HG02642 (cell line): Measurements from ENCODE around the gene SLC26A9.

Source experiments
- ATAC-seq: cut with Tn5 transposase; IDR thresholded peaks from one replicate; pipeline ENCODE4 v1.9.1; 2021; ENCODE audit warnings: mild to moderate bottlenecking; ENCODE audit not compliant: unreplicated experiment, poor library complexity

Gene SLC26A9

DNA sequence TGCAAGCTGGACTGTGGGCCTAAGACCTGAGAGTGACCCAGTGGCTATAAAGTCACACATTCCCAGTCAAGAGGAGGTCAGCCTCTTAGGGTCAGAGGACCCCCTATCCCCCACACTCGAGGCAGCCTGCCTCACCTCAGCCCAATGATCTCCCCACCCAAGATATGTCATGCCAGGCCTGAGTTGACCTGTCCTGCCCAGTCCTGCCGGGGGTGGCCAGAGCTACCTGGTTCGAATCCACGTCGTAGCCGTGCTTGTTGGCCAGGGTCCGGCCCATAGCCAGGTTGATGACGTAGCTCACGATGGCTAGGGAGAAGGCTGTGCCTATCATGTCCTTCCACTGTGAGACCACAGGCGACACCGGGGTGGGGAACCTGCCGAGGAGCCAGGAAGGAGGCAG is 15.6 kb downstream of the SLC26A9 start:
- ATAC-seq = no peak

DNA sequence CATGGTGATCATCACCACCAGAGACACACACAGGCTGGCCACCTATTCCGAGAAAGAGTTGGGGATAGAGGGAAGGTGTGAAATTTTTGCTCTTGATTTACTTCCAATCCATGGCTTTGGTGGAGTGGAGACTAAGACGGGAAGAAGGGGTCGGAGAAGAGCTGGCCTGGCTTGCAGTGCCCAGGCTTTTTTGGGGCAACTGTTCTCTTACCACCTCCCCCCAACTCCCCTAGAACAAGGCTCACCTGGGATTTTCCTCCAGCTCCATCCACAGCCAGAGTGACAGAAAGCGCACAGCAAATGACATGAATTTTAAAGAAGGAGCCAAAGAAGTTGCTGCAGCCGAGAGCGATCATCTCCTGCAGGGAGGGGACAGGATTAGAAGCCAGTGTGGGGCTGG is 16.0 kb downstream of the SLC26A9 start:
- no peak for ATAC-seq

DNA sequence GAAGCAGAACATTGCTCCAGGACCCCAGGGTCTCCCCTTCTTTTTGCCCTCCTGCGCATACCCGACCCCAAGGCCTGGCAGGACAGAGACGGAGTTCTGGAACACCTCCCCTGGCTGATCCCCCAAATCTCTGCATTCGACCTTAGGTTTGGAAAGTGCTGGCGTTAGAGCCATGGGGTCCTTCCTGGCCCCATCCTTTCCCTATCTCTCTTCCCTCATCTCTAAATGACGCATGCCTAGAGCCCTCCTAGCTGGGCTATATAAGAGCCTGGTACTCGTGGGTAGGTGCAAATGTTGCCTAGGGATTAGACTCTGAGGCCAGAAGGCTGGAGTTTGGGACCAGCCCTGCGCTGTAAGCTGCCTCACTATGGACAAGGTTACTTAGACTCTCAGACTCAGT is 16.6 kb downstream of the SLC26A9 start:
- ATAC-seq = no peak

DNA sequence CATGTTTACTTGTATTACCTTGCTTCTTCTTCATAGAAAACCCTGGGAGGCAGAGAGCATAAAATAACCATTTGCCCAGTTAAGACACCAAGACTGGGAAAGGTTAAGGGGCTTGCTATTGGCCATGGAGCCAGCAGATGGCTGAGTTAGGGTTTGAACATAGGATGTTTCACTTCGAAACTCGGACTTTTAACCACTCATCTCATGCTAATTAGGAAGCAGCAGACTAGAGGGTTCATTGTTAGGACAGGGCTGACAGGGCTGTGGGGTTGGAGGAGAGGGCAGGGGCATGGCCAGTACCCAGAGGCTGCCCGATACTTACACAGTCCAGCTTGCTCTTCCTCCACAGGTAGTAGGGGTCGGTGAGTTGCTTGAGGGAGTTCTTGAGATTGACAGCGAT is 17.0 kb downstream of the SLC26A9 start:
- no peak for ATAC-seq

DNA sequence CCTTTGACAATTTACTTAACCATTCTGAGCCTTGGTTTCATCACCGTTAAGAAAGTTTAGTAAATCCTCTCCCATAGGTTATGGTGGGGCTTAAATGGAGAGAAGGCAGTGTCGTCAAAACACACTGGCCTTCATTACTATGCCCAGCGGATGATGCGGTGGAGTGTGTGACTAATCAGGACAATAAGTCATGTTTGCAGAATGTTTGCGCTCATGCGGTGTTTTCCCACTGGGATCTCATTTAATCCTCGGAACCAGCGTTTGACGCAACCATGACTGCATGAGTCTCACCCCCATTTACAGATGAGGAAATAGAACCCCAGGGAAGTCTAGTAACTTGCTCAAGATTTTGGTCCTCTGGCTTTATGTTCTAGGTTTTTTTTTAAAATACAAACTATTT is 17.5 kb downstream of the SLC26A9 start:
- ATAC-seq = no peak

DNA sequence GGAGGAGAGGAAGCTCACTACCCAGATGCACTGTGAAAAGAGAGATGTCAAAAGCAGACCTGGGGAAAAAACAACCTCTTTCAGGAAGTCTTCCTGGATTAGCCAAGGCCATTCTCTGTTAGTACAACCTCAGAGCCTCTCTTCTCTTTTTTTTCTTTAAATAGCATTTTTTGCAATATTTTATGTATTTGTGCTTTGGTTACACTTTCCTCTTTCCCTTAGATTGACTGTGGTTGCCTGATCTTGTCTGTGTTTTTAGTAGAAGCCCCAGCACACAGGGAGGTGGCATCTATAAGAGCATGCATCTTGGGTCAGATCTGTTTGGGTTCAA is 18.8 kb downstream of the SLC26A9 start:
- no peak for ATAC-seq

DNA sequence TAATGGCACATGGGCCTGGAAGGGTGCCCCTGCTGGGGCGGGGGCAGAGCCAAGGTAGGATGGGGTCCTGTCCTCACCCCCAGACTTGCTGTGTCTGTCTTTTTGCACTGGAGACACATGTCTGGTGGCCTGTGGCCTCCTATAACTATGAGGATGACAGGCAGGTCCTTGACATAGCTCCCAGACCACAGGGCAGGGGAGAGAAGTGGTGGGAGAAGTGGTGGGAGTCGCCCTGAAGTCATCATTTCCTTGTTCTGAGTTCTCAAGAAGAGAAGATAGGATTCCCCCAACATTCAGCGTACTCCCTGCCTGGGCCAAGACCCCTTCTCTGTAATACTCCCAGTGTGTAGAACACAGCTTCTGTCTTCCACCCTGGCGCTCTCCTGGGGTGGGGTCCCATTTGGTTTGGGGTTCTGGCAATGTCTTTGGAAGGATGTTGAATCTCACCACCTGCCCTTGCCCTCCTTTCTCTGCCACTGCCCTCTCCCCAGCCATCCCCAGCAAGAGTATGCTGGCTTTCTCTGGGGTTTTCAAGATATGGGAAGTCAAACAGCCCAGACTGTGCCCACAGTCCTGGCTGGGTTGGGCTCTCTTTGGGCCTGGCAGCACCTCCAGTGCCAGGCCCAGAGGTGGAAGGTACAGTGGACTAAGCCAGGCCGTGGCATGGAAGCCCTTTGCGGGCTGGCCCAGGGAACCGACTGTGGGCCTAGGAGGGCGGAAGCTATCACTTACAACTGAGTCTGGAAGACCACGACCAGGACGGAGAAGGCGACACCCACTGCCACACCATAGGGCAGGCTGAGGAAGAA is 19.4 kb downstream of the SLC26A9 start:
- ATAC-seq = no peak

DNA sequence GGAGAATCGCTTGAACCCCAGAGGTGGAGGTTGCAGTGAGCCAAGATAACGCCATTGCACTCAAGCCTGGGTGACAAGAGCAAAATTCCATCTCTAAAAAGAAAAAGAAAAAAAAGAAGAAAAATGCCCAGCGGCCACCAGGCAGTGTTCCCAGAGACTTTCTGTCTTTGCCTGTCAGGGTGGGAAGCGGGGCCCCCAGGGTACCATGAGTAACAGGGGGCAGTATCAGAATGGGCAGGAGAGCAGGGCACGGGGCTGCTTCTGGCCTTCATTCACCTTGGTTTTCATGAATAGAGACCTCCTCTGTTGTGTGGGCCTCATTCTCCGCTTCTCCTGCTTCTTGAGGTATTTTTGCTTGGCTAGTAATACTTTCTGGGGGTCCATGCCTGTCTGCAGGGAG is 20.4 kb downstream of the SLC26A9 start:
- ATAC-seq = no peak

DNA sequence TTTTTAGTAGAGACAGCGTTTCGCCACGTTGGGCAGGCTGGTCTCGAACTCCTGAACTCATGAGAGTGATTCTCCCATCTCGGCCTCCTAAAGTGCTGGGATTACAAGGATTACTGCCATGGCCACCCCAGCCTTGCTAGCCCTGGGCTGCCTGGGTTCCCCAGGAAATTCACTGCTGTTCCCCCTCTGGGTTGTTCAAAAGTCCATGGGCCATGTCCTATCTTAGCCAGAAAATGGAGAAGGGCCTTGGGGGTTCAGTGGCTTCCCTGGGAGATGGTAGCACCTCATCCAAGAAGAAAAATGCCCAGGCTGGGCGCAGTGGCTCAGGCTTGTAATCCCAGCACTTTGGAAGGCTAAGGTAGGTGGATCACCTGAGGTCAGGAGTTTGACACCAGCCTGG is 20.9 kb downstream of the SLC26A9 start:
- ATAC-seq = no peak

DNA sequence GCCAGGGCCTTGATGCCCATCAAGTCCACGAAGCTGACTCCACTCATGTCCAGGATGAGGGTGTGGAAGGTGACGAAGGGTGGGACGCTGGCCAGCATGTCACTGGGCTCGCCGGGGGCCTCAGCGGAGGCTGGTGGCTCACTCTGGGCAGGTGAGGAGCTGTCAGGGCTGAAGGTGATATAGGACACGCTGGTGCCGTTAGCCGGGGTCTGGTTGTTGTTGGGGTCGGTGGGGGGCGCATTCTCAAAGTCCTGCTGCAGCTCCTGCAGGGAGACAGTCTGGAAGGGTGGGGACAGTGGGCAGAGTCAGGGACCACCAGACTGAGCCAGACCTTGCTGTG is 21.7 kb downstream of the SLC26A9 start:
- ATAC-seq = no peak

DNA sequence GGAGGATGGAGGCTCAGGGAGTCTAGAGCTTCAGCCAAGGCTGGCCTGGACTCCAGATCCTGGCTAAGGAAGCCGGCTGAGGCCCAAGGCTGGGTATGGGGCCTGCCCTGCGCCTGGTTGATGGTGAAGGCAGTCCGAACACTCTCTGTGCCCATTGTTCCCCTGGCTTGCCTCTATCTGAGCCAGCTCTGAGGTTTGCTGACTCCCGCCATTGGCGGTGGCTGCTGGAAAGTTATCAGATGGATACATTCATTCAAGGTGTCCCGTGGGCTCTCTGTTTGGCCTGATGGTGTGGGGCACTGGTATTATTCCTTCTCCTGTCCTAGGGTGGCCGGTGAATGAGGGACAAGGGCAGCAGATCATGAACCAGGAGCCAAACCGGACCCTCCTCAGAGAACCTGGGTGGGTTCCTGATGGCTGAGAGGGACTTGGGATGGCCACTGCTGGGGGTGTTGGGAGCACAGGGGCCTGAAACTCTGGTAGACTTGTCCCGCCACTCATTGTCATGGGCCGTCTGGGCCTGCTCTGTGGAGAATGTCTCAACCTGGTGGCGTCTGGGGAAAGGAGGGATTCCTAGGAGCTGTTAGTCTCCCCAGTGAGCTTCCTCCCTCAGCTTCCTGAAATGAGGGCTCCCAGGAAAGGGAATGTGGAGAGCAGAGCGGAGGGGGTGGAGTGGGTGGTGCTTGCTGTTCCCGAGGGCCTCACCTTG is 22.2 kb downstream of the SLC26A9 start:
- ATAC-seq = no peak

DNA sequence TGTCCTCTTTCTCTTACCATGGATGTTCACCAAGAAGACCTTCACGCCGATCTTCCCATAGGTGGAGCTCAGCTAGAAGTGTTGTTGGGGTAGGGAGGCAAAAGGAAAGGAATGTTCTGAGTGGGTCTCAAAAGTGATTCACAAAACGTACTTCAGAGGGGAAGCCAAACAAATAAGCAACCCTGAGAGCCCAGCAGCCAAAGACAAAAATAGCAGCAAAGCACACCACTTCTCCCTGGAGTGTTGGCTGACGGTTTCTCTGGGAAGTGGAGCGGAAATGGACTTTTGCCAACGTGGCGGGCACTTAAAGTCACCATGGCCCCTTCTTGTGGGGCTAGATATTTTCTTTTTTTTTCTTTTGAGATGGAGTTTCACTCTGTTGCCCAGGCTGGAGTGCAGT is 23.1 kb downstream of the SLC26A9 start:
- ATAC-seq = no peak

DNA sequence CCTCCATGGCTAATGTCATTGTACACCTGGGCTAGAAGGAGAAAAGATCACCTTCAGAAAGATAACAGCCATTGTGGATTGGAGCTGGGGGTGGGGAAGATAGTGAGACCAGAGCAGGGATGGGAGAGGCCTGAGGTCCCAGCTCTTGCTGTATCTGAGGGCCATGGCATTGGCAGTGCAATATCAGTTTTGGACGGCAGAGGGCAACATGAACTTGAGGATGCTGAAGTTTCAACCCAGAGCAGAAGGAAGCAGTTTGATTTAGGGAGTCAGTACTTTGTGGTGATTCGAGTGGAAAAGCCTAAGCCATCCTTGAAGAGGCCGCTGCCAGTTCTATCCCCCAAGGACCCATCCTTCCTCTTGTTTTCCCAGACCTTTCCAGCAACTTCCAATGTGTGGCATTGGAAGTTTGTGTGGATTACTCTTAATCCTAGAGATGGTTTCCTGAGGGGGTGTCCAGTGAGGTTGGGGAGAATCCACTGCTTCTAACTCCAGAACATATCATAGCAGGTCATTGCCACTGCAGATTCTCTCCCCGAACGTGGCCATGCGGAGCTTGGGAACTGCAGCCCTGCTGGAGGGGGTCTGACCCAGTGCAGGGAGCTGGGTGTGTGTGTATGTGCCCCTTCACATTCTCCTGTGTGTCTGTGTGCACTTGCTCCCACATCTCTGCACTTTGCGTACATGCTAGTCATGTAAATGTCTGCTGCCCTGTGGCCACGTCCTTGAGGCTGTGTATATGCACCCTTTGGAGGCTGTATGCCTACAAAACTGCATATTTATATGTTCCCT is 24.1 kb downstream of the SLC26A9 start:
- peak; percentile 55 for ATAC-seq

DNA sequence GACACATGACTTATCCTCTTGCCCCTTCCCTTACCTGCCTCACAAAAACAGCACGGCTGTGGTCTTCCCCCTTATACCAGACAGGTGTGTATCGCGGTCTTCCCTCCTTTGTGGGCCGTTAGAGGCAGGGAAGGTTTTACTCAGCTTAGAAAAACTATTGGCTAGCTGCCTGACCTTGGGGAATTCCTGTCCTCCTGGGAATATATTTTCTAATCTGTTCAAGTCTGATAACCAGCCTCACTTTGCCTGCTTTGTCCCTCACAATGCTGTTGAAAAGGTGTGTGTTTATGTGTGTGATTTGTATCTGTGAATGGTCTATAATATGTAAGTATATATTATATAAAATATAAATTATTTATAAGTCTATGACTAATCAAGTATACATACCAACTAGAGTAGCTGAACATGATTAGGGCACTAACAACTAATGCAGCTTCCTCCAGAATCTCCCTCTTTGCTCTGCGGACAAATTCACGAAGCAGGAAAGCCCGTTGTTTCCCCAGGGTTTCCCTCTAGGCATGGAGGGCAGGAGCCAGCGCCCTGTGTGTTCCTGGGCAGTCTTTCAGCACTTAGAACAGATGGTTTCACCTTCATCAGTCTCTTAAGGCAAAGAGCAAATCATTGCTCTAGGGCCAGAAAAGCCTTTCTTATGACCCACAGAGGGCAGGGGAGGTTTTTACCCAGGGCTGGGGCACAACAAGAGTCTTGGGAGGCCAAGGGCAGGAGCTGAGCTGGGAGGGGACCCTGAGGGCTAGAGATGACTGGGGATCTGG is 25.6 kb downstream of the SLC26A9 start:
- ATAC-seq = no peak

DNA sequence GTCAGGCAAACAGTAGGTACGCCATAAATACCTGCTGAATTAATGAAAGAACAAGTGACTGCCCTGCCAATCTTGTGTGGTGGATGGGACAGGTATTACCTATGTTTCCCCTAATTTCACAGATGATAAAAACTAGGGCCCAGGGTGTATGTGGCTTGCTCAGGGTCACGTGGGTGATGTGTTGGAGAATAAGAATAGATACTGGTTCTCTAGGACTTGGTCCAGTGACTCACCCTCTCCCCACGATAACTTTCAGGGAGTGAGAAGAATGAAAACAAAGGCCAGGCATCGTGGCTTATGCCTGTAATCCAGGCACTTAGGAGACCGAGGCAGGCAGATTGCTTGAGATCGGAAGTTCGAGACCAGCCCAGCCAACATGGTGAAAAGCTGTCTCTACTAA is 26.7 kb downstream of the SLC26A9 start:
- ATAC-seq = no peak

DNA sequence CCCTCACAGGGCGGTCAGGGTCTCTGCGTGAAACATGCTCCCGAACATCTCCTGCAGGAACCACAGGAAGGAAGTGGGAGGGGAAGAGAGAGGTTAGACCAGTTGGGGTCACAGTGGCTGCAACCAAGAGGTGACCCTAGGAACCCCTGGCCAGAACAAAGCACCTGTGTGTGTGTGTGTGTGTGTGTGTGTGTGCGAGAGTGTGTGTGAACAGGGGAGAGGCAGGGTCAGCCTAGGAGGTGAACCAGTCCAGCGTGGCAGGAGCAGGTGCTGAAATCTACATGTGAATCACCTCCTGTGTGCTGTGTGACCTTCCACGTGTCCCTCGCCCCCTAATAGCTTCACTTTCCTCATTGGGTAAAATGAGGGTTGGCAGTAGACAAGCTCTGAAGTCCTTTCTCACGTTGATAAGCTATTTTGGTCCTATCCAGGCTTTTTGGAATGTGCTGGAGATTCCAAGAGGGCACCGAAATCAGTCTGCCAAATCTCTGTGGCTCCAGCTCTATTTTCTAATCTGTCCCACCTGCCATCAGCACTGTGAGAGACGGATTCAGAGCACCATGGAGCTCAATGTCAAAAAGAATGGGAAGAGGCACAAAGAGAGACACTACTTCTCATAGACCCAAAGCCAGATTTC is 27.8 kb downstream of the SLC26A9 start:
- ATAC-seq = no peak

DNA sequence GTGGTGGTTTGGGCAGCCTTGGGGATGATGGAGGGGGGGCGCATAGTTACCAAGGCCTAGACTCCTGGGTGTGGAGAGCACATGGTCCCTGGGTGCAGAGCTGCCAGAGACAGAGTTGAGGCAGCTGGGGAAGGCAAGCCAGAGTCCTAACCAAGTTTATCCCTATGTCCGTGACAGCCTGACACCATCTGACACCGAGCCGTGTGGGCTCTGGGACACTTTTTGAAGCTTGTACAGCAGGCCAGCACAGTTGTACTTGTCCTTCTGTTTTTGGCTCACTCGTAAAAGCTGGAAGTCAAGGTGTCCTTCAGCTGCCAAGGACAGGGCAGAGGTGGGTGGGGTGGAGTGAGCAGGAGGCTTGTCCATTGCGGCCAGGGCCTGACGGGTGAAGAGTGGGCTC is 28.5 kb downstream of the SLC26A9 start:
- no peak for ATAC-seq

DNA sequence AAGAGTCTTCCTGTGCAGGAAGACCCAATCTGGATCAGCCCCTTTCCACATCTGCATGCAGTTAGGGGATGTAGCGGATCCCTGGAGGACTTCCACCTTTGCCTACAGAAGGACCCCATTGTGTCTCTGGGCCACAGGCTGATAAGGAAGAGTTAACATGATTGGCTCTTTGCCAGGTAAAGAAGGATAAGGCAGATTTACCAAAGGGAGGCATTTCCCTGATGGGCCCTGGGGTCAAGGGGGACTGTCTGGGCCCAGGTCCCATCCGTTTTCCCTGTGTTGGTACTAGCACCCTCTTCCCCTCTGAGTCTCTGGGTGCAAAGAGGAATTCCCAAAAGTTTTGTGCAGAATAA is 29.1 kb downstream of the SLC26A9 start:
- no peak for ATAC-seq

DNA sequence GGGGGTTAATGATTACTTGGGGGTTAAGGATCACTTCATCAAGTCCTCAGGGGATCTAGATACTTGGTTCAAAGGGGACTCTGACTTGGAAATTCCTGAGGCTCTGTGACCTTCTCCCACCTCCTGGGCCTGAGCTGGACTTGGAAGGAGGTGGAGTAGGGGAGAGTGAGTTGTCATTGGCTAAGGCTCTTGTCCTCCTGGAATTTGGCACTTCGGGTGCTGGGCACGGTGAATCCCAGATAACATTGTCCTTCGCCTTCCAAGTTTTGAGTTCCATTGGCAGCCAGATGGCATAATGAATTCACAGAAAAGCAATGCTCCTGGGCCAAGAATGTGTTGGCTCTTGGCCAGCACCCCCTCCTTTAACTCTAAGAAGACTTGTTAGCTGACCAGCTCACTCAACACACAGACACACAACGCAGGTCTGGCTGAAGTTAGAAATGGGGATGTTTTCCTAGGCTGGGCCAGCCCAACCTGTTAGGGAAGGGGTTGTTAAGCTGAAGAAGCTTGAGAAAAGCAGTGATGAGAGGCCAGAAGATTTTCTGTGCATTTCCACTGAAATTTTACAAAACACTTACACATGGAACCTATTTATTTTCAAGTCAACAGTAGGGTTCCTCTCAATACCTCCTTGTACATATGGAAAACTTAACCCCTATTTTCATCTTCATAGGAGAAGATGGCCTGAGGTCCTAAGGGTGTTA is 29.7 kb downstream of the SLC26A9 start:
- ATAC-seq = no peak

DNA sequence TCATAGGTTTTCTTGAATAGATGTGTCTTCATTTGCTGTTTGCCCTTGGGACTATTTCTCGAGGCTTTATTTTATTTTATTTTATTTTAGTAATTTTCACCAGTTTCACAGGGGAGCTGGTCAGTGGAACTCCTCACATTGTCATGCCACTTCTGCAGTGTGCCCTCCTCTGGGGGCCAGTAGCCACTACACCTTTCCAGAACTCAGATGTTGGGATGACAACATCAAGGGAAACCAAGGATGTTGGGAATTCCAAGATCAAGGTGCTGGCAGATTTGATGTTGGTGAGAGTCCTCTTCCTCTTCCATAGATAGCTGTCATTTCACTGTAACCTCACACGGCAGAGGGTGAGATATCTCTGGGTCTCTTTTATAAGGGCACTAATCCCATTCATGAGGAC is 35.5 kb downstream of the SLC26A9 start:
- ATAC-seq = no peak
